ENCODE data around the gene JMJD8. TPM values are rescaled to one million over a fixed set of nuclear protein-coding genes. Genes with fewer than 3 reads are reported as not detected.

Gene JMJD8
- total RNA-seq, 1 experiment from 2014 or later, result 121 TPM

DNA sequence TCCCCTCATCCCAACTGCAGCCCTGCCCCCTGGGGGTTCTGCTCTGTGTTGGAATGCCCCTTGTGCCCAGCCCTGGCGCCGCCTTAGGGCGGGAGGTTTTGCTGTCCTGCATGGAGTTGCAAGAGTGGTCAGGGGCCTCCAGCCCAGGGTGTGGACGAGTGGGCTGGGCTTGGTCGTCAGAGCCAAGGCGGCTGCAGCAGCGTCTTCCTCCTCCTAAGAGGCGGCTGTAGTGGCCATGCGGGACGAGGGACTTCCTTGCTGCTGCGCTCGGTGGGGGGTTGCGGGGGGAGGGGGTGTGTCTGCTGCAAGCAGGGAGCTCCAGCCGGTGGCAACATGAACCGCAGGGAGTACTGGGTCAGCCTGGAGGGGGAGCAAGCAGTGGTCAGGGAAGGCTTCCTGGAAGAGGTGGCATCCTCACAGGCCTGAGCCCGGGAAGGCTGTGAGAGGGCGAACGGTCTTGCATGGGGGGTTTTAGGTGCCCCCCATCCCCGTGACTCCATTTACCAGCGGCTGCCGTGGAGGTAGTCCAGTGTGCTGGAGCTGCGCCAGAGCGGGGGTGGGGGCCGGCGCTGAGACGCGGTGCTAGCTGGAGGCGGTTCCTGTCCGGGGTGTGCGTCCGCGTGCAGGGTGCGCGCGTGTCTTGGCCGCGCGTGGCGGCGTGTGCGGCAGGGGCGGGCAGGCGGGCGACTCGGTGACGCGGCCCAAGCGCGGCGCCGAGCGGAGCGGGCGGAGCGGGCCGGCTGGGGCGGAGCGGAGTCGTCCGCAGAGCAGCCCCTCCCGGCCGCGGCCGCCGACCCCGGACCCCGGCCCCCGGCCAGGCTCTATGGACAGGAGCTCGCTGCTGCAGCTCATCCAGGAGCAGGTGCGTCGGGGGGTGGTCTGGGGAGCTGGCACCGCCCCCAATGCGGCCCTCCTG is 8.9 kb downstream of the JMJD8 start, which contains the start of gene RHBDL1 (continued):
- TF ChIP-seq, protein P1, sequence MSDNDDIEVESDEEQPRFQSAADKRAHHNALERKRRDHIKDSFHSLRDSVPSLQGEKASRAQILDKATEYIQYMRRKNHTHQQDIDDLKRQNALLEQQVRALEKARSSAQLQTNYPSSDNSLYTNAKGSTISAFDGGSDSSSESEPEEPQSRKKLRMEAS (IDR thresholded peaks at IDR 0.05), result no peak
- TF ChIP-seq RAD21 (IDR thresholded peaks at IDR 0.05; ENCODE audit: low read depth), result no peak
- no peak for TF ChIP-seq FOSL1 (IDR thresholded peaks at IDR 0.05; ENCODE audit: low read depth)
- TF ChIP-seq TCF7L2 (IDR thresholded peaks at IDR 0.05; ENCODE audit: borderline replicate concordance, extremely low read depth, insufficient read depth, insufficient read length), result no peak
- TF ChIP-seq CEBPB (IDR thresholded peaks at IDR 0.05; ENCODE audit: low read depth), result no peak
- TF ChIP-seq, protein P2, sequence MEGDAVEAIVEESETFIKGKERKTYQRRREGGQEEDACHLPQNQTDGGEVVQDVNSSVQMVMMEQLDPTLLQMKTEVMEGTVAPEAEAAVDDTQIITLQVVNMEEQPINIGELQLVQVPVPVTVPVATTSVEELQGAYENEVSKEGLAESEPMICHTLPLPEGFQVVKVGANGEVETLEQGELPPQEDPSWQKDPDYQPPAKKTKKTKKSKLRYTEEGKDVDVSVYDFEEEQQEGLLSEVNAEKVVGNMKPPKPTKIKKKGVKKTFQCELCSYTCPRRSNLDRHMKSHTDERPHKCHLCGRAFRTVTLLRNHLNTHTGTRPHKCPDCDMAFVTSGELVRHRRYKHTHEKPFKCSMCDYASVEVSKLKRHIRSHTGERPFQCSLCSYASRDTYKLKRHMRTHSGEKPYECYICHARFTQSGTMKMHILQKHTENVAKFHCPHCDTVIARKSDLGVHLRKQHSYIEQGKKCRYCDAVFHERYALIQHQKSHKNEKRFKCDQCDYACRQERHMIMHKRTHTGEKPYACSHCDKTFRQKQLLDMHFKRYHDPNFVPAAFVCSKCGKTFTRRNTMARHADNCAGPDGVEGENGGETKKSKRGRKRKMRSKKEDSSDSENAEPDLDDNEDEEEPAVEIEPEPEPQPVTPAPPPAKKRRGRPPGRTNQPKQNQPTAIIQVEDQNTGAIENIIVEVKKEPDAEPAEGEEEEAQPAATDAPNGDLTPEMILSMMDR (IDR thresholded peaks at IDR 0.05 in 2 of 3, conservative IDR thresholded peaks at IDR 0.05 in 1 of 3; ENCODE audit: borderline replicate concordance in 1 of 3, insufficient read depth in 1 of 3, low read depth in 2 of 3, low read length in 2 of 3), result no peak
- no peak for TF ChIP-seq ZFX (IDR thresholded peaks at IDR 0.05)

DNA sequence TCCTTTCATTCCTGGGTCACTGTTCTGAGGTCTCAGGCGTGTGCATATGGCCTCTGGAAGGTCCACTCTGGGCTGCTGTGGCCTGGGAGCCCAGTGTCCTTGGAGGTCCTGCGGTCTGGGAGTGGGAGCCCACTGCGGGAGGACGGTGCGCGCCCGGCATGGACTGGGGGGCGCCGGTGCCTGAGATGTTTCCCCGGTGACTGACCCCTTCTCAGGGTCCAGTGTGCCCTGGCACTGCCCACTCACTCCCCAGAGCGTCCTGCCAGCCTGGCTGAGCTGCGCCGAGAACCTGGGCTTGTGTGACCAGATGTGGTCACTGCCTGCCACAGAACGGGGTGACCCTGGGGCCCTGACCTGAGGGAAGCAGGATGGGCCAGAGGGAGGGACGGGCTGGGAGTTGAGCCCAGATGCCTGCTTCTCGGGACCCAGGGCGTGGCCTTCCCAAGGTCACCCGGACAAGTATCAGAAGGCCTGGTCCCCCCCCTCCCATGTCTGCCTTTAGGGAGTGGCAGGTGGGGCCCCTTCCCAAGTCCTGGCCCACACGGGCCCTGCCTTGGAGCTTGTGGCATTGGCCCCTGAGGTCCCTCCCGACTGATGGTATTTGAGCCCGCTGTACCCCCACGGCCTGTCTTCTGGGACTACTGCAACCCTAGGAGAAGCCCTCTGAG is 9.8 kb downstream of the JMJD8 start:
- no peak overlapping the region for H3K4me3 ChIP-seq (replicated peaks in 1 of 2; ENCODE audit: low read depth in 1 of 2, low read length in 2 of 2)
- CTCF ChIA-PET, result no interaction called here
- no TSS peak for BruUV-seq (replicated peaks)
- peaks cover 12% of the 10 kb centered on the region for H3K79me2 ChIP-seq (ENCODE audit: insufficient read depth, low read length)
- no peak overlapping the region for H2AFZ ChIP-seq (ENCODE audit: low read depth, low read length, poor library complexity, severe bottlenecking)
- intact Hi-C loops (cut with micrococcal nuclease), result no loop called here
- ATAC-seq (no peak), DNase-seq (ENCODE audit: low read depth, low spot score) (no peak)
- H3K4me1 ChIP-seq (ENCODE audit: control insufficient read depth in 1 of 2, insufficient read depth in 2 of 2, low read length in 2 of 2), result peaks cover 0 to 6% of the 10 kb centered on the region in 2 experiments; a peak in 1 of 4 replicates
- H3K9me3 ChIP-seq (ENCODE audit: control insufficient read depth in 1 of 2, insufficient read depth in 1 of 2, low read depth in 1 of 2, low read length in 2 of 2), result no peaks in the 10 kb centered on the region
- H3K4me2 ChIP-seq (ENCODE audit: low read length), result no peak overlapping the region
- POLR2A ChIA-PET, result no interaction called here
- no peak overlapping the region for H3K27ac ChIP-seq (ENCODE audit: low read depth, low read length)
- no peaks in the 10 kb centered on the region for H3K27me3 ChIP-seq (ENCODE audit: insufficient read depth, low read length)
- no peak overlapping the region for H3K9ac ChIP-seq (ENCODE audit: low read length)
- RAD21 ChIA-PET (ENCODE audit: low non-redundant PET in 1 of 2, low total read pairs in 2 of 2, uncharacterized antibody in 2 of 2, unreplicated experiment in 2 of 2), result no interaction called here
- H3K9me2 ChIP-seq (ENCODE audit: insufficient read depth), result no peaks in the 10 kb centered on the region
- peaks cover 0 to 4% of the 10 kb centered on the region in 2 experiments; a peak in 1 of 4 replicates for H3K36me3 ChIP-seq (ENCODE audit: control insufficient read depth in 1 of 2, insufficient read depth in 2 of 2, low read length in 2 of 2)
- no peaks in the 10 kb centered on the region for H4K20me1 ChIP-seq (ENCODE audit: insufficient read depth)
- TF ChIP-seq ZFX (IDR thresholded peaks at IDR 0.05), result no peak
- TF ChIP-seq, protein P3, sequence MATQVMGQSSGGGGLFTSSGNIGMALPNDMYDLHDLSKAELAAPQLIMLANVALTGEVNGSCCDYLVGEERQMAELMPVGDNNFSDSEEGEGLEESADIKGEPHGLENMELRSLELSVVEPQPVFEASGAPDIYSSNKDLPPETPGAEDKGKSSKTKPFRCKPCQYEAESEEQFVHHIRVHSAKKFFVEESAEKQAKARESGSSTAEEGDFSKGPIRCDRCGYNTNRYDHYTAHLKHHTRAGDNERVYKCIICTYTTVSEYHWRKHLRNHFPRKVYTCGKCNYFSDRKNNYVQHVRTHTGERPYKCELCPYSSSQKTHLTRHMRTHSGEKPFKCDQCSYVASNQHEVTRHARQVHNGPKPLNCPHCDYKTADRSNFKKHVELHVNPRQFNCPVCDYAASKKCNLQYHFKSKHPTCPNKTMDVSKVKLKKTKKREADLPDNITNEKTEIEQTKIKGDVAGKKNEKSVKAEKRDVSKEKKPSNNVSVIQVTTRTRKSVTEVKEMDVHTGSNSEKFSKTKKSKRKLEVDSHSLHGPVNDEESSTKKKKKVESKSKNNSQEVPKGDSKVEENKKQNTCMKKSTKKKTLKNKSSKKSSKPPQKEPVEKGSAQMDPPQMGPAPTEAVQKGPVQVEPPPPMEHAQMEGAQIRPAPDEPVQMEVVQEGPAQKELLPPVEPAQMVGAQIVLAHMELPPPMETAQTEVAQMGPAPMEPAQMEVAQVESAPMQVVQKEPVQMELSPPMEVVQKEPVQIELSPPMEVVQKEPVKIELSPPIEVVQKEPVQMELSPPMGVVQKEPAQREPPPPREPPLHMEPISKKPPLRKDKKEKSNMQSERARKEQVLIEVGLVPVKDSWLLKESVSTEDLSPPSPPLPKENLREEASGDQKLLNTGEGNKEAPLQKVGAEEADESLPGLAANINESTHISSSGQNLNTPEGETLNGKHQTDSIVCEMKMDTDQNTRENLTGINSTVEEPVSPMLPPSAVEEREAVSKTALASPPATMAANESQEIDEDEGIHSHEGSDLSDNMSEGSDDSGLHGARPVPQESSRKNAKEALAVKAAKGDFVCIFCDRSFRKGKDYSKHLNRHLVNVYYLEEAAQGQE (IDR thresholded peaks at IDR 0.05; ENCODE audit: low read depth), result no peak
- no peak for TF ChIP-seq EZH2 (IDR thresholded peaks at IDR 0.05)
- no peak for TF ChIP-seq YY1 (IDR thresholded peaks at IDR 0.05; ENCODE audit: extremely low read depth, insufficient replicate concordance, low read depth, low read length)
- TF ChIP-seq POLR2A (IDR thresholded peaks at IDR 0.05; ENCODE audit: borderline replicate concordance, extremely low read depth, insufficient read depth, insufficient read length), result no peak
- TF ChIP-seq ZNF274 (IDR thresholded peaks at IDR 0.05; ENCODE audit: low read depth, low read length), result no peak
- no peak for TF ChIP-seq RAD21 (IDR thresholded peaks at IDR 0.05; ENCODE audit: low read depth)
- no peak for TF ChIP-seq SIN3A (IDR thresholded peaks at IDR 0.05; ENCODE audit: low read depth)
- TF ChIP-seq, protein P2 (IDR thresholded peaks at IDR 0.05 in 2 of 3, conservative IDR thresholded peaks at IDR 0.05 in 1 of 3; ENCODE audit: borderline replicate concordance in 1 of 3, insufficient read depth in 1 of 3, low read depth in 2 of 3, low read length in 2 of 3), result no peak
- no peak for TF ChIP-seq POLR2AphosphoS5 (IDR thresholded peaks at IDR 0.05; ENCODE audit: low read depth, low read length)

All from HCT116 (cell line).